Spleen (tissue), 7 donors: ENCODE measurements around the gene FNBP1.

Source experiments
- CTCF ChIP-seq, 11 experiments: fragments of 200-600 bp in 7 of 11; fragments of 450-650 bp in 4 of 11; sonication (generic) in 4 of 11; IDR thresholded peaks in 8 of 11; conservative IDR thresholded peaks in 3 of 11; 1 replicate in 7 of 11; 2 replicates in 4 of 11; pipeline versions ENCODE4 v1.4.0 to v1.8.0; 2016 to 2021; ENCODE audit warnings: antibody characterized with exemption in 11 of 11, inconsistent platforms in 4 of 11, mild to moderate bottlenecking in 1 of 11
- POLR2A ChIP-seq, 3 donors: fragments of 450-650 bp; IDR thresholded peaks; one replicate each; pipeline ENCODE4 v1.5.1; 2017; ENCODE audit warnings: antibody characterized with exemption in 3 of 3, mild to moderate bottlenecking in 1 of 3
- POLR2AphosphoS5 ChIP-seq, 3 donors: sonication (generic); formaldehyde crosslinking; IDR thresholded peaks; one replicate each; pipeline ENCODE4 v1.5.1; 2017; ENCODE audit warnings: antibody characterized with exemption in 3 of 3
- donor health status: DM: no; HTN: no; CAD: no; lungs with moderate emphysema.
- donor health status: DM: no; HTN: no; CAD: no.
- donor health status: DM: no; HTN: no; CAD: no.

GRCh38 chr9:129962451-129962864 lies 80.5 kb downstream of the FNBP1 start:
- TF ChIP-seq POLR2A (IDR thresholded peaks at IDR 0.05) (no peak), CTCF (IDR thresholded peaks at IDR 0.05 in 8 of 11, conservative IDR thresholded peaks at IDR 0.05 in 3 of 11) (no peak), POLR2AphosphoS5 (IDR thresholded peaks at IDR 0.05) (no peak)
